DND-41 (cell line): ENCODE data around the gene ARHGEF3.

Experiments
- EZH2 ChIP-seq: IDR thresholded peaks from 3 replicates; pipeline ENCODE4 v1.6.1; 2012; ENCODE audit warnings: borderline replicate concordance, low read depth, mild to moderate bottlenecking, moderate library complexity, low read length, inconsistent platforms; ENCODE audit not compliant: severe bottlenecking
- TF ChIP-seq, protein P1 (sequence below): IDR thresholded peaks from 2 replicates; pipeline ENCODE4 v1.5.1; 2012; ENCODE audit warnings: borderline replicate concordance, low read length, moderate library complexity, mild to moderate bottlenecking; ENCODE audit not compliant: poor library complexity, severe bottlenecking; ENCODE audit errors: extremely low read depth

DNA sequence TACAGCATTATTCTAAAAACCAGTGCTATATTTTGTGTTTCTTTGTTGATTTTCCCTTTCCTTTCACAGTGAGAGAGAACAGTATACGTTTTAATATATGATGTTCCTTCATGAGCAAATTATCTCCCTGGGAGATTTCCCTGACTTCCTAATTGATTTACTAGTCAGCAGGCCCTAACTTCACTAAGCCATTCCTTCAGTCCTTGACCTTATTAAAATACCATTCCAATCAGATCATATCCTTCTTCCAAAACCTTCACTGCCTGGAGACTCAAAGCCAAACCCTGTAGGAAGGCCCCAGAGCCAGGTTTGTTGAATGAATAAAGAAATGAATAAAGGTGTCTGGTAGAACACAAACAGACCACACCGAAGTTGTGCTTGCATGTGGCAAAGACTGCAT, 43.8 kb upstream of the ARHGEF3 start:
- TF ChIP-seq, protein P1, sequence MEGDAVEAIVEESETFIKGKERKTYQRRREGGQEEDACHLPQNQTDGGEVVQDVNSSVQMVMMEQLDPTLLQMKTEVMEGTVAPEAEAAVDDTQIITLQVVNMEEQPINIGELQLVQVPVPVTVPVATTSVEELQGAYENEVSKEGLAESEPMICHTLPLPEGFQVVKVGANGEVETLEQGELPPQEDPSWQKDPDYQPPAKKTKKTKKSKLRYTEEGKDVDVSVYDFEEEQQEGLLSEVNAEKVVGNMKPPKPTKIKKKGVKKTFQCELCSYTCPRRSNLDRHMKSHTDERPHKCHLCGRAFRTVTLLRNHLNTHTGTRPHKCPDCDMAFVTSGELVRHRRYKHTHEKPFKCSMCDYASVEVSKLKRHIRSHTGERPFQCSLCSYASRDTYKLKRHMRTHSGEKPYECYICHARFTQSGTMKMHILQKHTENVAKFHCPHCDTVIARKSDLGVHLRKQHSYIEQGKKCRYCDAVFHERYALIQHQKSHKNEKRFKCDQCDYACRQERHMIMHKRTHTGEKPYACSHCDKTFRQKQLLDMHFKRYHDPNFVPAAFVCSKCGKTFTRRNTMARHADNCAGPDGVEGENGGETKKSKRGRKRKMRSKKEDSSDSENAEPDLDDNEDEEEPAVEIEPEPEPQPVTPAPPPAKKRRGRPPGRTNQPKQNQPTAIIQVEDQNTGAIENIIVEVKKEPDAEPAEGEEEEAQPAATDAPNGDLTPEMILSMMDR: no peak
- TF ChIP-seq EZH2: no peak
